Measurements from ENCODE around the gene QRICH2.

GRCh38 chr17:76271669-76272540 is 36.2 kb downstream of the QRICH2 start:
- TF ChIP-seq HDAC2 (IDR thresholded peaks at IDR 0.05): no peak
- TF ChIP-seq POLR2AphosphoS5 (IDR thresholded peaks at IDR 0.05; ENCODE audit: low read length): peak; percentile 92
- TF ChIP-seq ZZZ3 (IDR thresholded peaks at IDR 0.05; ENCODE audit: control insufficient read depth, insufficient read length, low read depth): no peak
